GM10266 (cell line): Measurements from ENCODE around the gene TENM3.

Experiments
- DNase-seq: peaks from one replicate; pipeline ENCODE4 v3.0.0; 2012; ENCODE audit errors: extremely low spot score
- TF ChIP-seq, protein P1 (sequence below): IDR thresholded peaks from 2 replicates; pipeline ENCODE4 v1.5.1; 2012; ENCODE audit warnings: mild to moderate bottlenecking, low read depth; ENCODE audit not compliant: control insufficient read depth, insufficient read depth; ENCODE audit errors: missing control alignments

The TENM3 gene

DNA sequence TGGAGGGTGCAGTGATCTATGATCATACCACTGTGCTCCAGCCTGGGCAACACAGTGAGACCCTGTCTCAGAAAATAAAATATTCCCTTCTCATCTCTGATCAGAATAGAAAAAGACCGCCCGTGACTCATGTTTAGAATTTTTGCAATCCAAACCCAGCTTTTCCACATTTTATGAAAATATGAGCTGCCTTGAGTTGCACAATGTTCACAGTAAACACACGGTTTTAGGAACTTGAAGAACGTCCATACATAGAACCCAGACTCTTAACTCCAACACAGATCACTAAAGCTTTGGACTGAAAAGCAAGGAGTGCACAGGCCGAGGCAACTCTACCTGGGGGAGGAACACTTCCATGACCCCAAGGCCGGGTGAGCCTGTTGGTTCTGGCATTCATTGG lies 305.0 kb downstream of the TENM3 start:
- TF ChIP-seq, protein P1, sequence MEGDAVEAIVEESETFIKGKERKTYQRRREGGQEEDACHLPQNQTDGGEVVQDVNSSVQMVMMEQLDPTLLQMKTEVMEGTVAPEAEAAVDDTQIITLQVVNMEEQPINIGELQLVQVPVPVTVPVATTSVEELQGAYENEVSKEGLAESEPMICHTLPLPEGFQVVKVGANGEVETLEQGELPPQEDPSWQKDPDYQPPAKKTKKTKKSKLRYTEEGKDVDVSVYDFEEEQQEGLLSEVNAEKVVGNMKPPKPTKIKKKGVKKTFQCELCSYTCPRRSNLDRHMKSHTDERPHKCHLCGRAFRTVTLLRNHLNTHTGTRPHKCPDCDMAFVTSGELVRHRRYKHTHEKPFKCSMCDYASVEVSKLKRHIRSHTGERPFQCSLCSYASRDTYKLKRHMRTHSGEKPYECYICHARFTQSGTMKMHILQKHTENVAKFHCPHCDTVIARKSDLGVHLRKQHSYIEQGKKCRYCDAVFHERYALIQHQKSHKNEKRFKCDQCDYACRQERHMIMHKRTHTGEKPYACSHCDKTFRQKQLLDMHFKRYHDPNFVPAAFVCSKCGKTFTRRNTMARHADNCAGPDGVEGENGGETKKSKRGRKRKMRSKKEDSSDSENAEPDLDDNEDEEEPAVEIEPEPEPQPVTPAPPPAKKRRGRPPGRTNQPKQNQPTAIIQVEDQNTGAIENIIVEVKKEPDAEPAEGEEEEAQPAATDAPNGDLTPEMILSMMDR: no peak
- DNase-seq: no peak

GRCh38 chr4:182549356-182549755 lies 306.2 kb downstream of the TENM3 start:
- no peak for DNase-seq
- TF ChIP-seq, protein P1: no peak

GRCh38 chr4:182552948-182553347 lies 309.7 kb downstream of the TENM3 start:
- TF ChIP-seq, protein P1: no peak
- DNase-seq: no peak

DNA sequence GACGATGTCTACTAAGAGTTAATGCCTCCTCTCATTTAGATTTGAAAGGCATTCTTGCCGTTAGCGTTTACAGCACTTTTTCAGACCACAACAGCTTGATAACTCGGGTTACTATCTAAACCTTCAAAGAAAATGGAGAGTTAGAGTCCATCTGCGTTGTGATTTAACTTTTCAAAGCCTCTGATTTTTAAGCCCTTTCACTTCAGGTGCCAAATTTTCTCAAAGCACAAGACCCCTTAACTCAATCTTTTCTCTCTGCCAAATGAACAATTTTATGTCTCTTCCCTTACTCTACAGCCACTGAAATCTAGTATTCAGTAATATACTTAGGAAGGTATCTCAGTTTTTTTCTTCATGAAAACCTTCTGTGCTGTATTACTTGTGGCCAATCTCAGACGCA lies 310.5 kb downstream of the TENM3 start:
- TF ChIP-seq, protein P1: no peak
- no peak for DNase-seq

GRCh38 chr4:182554736-182555135 lies 311.5 kb downstream of the TENM3 start:
- no peak for DNase-seq
- TF ChIP-seq, protein P1: no peak

DNA sequence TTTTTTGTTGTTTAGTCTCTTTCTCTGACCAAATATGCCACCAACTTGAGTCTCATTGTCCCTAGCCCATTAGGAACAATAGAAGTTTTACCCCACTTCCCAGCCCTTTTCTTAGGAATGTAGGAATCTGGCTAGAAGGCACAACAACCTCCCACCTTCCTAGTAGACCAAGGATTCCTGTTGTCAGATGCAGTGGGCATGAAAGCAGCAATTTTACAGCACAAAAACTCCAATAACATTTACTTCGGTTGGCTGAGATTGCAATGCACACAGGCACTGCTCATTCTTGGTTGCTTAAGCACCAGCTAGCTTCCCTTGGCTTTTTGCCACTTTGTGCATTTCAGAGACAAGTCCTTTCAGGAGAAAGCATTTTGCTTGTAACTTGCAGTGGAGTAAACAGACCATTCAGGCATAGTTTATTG lies 312.8 kb downstream of the TENM3 start:
- DNase-seq: no peak
- TF ChIP-seq, protein P1: no peak

DNA sequence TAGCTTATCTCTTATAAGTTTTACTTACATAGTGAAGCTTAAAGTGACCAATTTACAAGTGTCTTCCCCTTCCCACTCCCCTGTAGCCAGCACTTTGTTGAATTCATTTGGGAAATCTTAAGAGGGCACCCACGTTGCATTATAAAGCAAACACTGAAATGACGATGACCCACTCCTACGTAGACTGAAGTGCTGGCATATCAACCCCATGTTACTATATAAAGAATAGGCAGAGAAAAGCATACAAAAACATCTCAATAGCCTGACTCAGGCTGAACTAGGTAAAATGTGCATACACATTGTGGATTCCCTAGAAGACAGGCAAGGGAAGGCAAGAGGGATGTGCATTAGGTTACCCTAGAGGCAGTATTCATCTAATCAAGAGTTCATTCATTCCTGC lies 313.4 kb downstream of the TENM3 start:
- DNase-seq: no peak
- TF ChIP-seq, protein P1: no peak
